UCSD-AML1 (cell line): Measurements from ENCODE around the gene RUNX1.
"Not testable (repeated sequence)": the region's sequence is repeated elsewhere in the genome, so short reads cannot be mapped to it uniquely, and the experiment has no call there.

Experiments used
- DNase-seq: peaks from one replicate; lab custom pipeline; 2025; ENCODE audit not compliant: unreplicated experiment; lab: John Stamatoyannopoulos, UW

The RUNX1 gene

DNA sequence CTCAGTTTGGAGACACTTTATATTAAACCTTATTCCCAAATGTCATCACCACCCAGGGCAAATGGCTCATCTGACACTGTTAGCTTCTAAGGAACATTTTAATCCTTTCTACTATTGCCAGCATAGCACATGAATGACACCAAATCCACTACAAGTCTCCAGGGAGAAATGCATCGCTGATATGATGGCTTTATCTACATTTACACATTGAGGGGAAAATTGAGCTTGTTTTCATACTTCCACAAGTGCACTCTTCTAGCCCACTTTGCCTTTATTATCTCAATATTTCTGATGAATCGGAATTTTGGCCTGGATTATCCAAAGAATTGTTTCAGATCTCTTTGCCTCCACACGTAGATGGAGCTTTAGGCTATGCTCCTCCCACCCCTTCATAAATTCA, 75.4 kb downstream of the RUNX1 start:
- no peak for DNase-seq

DNA sequence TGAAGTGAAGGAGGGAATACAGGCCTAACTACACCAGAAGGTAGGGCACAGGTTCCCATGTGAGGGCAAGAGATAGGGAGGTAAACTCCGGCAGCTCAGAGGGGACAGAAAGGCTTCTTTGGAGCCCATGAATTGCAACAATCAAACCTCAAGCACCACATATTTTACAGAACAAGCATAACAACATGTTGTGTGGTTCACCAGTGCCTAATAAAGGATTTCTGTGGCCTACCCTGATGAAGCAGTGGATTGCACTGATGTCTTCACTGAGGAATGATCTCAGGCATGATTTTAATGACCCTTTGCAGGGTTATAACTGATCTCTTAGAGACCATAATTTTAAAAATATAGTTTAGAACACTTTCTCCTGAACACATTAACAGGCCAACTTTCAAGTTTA, 77.4 kb downstream of the RUNX1 start:
- DNase-seq = no peak

DNA sequence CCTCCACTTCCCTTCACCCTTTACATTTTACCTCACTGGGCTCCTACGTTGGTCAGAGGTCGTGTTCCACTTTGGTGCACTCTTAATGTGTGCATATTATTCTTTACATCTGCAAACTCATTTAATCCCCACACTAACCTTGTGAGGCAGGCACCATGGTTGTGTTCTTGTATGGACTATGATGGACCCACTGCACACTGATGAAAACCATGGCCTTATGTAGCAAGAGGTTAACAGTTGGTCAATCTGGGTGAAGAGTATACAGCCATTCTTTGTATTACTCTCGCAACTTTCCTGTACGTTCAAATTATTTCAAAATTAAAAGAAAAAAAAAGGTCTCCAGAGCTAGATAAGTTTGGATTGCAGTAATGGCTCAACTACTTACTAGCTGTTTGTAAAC, 78.5 kb downstream of the RUNX1 start:
- DNase-seq = no peak

GRCh38 chr21:34970167-34970500, 79.0 kb downstream of the RUNX1 start:
- no peak for DNase-seq

DNA sequence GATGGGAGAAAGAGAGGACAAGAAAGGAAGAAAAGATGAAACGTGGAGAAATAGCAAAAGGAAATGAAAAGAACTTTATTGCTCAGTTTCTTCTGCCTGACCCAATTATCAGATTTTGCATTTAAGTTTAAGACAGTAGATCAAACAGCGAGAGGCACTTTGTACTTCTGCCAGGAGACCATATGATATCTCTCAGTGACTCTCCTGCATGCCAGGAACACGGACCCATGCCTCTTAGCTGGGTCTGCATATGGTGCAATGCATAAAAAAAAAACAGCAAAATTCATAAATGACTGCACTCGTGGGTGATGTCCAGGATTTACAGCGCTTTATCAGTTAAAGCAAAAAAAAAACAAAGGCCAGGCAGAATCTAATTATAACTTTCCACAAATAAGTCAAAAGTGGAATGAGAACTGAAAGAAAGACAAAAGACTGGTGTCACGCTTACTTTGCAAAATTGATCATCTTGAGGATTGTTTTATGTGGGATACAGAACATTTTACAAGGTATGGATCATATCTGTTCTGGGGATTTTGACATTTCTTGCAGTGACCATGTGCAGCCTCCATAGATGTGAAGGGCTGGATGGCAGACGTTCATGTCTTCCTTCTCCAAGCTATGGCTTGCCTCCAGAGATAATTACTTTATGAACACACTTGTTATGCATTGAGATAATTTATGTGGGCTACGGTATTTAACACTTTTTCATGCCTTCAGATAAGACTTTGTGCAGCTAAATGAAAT, 79.5 kb downstream of the RUNX1 start:
- no peak for DNase-seq

DNA sequence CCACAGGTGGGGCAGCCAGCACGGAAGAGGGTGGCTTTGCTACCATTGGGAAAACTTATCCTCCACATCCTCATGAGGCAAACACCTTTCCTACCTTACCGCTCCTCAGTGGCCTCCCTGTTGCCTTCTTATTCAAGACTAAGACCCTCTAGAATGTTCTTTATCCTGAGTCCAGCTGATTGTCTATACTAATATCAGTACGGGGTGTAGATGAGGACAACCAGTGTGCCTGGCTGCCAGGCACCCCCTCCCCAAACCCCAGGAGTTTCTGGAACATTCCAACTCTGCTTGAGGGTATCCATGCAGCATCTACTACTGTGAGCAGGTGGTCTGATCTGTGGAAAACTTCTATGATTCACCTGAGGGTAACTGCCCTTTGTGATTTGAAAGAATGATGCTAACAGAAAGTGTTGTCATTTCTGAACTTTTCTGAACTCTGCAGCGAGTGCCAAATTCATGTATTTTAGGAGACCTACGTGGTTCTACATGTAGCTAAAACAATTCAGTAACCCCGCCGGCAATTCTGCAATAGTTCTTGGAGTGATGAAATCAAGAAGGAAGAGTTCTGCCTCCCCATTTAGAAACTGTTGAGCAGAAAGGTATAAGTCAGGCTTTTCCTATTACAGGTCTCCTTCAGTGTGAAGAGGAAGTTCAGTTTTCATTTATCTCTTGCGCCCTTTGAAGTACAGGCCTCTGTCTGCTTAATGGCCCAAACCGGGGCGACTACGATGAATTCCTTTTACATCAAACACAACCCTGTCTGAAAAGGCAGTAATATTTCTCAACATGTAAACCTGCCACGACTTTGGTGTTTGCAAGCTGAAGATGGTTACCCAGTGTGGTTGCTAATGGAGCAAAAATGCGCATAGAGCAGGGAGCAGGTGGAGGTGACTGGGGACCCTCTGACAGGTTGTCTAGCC, 80.4 kb downstream of the RUNX1 start:
- no peak for DNase-seq

DNA sequence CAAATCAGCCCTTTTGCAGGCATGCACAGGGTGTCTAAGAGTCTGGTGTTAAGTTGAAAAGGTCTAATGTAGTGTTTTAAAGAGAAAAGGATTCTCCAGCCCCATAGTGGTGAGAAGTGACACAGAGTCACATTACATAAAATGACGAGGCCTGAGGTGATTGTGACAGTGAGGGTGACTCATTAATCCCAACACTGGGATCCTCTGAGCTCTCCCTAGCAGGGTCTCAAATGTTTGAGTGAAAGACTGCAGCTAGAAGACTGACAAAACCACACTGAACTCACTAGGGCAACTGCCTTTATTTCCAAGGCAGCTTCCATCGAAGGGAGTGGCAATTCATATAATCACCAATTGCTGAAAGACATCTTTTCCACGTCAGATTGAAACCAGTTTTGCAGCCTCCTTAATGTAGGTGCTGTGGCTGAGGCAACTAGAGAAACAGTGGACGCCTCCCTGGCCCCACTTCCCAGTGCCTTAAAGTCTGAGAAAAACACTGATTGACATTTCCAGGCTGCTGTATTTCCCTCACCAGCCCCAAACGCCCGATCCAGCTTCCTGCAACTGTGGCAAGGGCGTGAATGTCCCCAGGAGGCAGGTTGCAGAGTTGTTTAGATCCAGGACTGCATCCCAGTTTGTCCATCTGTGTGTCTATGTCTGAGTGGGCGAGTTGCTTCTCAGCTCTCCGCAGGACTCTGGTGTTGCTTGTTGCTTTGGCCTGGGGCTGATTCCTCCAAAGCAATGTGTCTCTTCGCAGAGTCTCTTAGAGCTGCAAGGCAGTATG, 81.4 kb downstream of the RUNX1 start:
- DNase-seq = no peak

DNA sequence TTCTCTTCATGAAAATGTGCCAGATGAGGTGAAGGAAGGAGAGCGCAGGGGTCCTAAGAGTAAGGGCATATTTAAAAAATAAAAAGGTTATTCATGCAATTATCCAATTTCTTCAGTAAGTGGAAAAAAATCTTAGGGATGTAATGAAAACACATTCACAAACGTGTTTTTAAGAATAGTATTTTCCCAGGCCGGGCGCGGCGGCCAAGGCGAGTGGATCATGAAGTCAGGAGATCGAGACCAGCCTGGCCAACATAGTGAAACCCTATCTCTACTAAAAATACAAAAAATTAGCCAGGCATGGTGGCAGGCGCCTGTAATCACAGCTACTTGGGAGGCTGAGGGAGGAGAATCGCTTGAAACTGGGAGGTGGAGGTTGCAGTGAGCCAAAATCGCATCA, 82.2 kb downstream of the RUNX1 start:
- DNase-seq = not testable (repeated sequence)

DNA sequence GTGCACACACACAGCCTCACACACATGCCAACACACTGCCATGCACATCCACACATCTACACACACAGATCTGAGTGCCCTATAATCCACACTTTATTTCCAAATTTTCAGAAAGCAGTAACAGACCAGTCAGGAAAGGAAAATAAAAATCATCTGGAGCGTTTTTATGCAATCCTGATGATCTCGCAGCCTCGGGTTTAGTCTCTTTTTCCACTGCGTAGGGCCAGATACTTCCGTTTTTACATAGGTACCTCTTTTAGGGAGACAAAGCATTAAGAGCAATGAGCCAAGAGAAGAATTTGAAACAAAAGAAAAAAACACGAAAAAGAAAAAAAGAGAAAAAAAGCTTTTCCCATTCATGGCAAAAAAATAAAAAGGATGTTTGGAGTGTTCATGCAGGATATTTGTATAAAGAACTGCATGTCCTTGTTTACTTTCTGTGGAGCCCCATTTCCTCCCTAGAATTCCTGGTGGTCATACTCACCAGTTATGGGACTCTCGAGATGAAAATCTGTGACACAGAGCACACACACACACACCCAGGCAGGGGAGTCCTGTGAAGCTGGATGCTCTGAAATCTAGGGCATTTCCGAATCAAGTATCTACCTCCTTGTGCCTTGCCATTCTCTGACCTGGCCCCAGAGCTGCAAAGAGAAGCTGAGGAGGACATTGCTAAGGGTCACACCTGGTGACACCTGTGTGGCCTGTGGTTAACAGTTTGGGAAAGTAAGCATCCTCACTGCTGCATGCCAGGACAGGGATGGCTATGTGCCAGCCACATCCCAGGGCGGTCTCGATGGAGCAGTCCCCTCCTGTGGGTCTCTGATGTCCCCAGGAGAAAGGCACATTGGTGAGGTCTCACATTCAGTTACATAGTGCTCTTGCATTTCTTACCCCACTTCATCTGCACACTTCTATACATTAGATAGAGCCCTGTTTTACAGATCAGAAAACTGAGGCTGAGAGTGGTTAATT, 83.6 kb downstream of the RUNX1 start:
- no peak for DNase-seq

- DNase-seq = no peak
These were observed 86.4 kb downstream of the RUNX1 start for GRCh38 chr21:34962586-34963222.

- no peak for DNase-seq
These were observed 87.0 kb downstream of the RUNX1 start for GRCh38 chr21:34962136-34962535.

- no peak for DNase-seq
These were observed 88.4 kb downstream of the RUNX1 start for GRCh38 chr21:34960687-34961086.

DNA sequence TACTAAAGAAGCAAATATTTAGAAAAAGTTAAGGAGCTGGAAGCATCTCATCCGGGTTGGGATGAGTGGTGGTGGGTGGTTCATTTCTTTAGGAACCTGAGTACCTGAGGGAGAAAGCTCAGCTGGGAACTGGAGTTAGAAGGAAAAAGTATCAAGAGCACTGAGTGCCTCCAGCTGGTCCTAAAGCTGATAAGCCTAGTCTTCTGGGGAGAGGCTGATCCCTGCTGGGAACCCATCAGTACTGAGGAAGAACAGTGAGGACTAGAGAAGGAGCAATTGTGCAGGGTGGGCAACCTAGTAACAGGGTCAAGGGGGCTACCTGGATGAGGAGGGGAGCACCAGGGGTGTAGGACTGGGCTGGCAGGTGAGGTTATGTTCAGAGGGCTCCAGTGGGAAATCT, 89.5 kb downstream of the RUNX1 start:
- DNase-seq = no peak

DNA sequence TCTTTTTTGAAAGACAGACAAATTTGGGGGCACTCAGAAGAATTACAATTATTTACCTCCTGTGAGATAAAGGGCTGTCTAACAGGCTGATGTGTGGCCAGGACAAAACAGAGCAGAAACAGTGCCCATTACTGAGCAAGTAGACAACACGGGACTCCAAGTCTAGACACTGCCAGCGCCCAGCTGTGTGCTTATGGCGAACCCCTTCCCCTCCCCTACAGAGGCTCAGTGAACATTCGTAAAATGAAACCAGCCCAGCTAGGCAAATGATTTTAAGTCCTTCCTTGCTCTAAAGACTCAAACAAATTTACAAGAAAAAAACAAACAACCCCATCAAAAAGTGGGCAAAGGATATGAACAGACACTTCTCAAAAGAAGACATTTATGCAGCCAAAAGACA, 91.1 kb downstream of the RUNX1 start:
- no peak for DNase-seq

- no peak for DNase-seq
These were observed 92.4 kb downstream of the RUNX1 start for GRCh38 chr21:34956416-34957316.

DNA sequence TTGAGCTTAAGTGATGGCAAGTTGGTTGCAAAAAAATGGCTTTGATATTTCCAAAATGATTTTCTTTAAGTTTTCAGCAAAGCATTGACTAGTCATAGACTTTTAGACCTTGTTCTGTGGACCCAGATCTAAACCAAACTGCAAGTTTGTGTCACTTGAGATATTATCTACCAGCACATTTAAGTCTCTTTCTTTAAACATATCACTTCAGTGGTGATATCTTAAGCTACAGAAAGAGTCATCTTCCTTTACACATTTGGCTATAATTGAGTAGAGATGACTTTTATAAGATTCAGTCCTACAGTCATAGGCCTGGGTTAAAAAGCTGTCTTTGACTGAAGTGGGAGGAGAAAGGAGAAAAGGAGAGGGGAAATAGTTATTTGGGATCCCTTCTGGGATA, 95.2 kb downstream of the RUNX1 start:
- DNase-seq = no peak

- DNase-seq = no peak
These were observed 96.4 kb downstream of the RUNX1 start for GRCh38 chr21:34952701-34953100.

- DNase-seq = not testable (repeated sequence)
These were observed 97.2 kb downstream of the RUNX1 start for GRCh38 chr21:34951868-34952267.

- DNase-seq = no peak
These were observed 98.1 kb downstream of the RUNX1 start for GRCh38 chr21:34950980-34951379.
